HG02884 (cell line): ENCODE measurements around the gene NDUFA5.
"Not testable (repeated sequence)": the region's sequence is repeated elsewhere in the genome, so short reads cannot be mapped to it uniquely, and the experiment has no call there.

Source experiments
- ATAC-seq: cut with Tn5 transposase; IDR thresholded peaks from one replicate; pipeline ENCODE4 v1.9.1; 2021; ENCODE audit warnings: mild to moderate bottlenecking, moderate library complexity; ENCODE audit not compliant: unreplicated experiment

NDUFA5 gene

DNA sequence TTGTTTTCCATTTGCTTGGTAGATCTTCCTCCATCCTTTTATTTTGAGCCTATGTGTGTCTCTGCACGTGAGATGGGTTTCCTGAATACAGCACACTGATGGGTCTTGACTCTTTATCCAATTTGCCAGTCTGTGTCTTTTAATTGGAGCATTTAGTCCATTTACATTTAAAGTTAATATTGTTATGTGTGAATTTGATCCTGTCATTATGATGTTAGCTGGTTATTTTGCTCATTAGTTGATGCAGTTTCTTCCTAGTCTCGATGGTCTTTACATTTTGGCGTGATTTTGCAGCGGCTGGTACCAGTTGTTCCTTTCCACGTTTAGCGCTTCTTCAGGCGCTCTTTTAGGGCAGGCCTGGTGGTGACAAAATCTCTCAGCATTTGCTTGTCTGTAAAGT is 31.1 kb downstream of the NDUFA5 start:
- not testable (repeated sequence) for ATAC-seq

DNA sequence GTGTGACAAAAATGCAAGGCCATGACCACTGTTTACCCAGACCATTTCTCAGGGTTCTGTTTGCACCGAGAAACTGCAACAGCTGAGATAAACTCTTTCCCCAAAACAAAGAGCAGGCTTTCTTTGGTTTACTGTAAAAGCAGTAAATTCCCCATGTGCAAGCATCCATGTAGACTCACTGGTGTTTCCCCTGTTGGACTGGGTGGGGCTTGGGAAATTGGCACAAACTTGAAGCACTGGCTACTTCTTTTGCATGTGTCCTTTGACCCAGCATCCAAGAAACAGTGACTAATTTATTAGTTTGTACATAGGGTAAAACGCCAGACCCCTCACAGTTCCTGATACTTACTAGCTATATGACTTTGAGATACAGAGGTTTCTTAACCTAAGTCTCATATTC is 35.6 kb downstream of the NDUFA5 start:
- ATAC-seq: no peak

DNA sequence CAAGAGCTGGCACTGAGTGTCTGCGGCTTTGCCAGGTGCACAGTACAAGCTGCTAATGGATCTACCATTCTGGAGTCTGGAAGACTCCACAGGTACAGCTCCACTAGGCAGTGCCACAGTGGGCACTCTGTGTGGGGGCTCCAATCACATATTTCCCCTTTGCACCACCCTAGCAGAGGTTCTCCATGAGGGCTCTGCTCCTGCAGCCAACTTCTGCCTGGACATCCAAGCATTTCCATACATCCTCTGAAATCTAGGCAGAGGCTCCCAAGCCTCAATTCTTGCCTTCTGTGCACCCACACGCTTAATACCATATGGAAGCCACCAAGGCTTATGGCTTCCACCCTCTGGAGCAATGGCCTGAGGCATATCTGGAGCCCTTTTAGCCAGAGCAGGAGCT is 52.4 kb downstream of the NDUFA5 start:
- no peak for ATAC-seq

DNA sequence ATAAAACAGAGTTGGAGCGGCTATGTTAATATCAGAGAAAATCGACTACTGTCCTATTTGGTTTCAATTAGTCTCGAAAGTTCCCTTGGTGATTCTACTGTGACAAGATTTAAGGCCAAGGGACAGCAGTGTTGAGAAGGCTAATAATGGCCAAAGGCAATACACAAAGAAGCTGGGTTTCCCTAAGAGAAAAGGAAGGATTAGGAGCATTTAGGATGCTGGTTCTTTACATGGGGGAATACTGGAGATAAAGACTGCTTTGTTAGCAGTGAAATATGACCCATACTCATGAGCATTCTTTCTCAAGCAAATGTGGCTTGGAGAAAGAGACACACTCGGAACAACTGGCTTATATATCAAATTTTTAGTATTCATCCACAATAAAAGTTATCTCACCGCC is 55.4 kb downstream of the NDUFA5 start:
- ATAC-seq: no peak

- no peak for ATAC-seq
Measured at GRCh38 chr7:123500878-123501489, 56.6 kb downstream of the NDUFA5 start.

DNA sequence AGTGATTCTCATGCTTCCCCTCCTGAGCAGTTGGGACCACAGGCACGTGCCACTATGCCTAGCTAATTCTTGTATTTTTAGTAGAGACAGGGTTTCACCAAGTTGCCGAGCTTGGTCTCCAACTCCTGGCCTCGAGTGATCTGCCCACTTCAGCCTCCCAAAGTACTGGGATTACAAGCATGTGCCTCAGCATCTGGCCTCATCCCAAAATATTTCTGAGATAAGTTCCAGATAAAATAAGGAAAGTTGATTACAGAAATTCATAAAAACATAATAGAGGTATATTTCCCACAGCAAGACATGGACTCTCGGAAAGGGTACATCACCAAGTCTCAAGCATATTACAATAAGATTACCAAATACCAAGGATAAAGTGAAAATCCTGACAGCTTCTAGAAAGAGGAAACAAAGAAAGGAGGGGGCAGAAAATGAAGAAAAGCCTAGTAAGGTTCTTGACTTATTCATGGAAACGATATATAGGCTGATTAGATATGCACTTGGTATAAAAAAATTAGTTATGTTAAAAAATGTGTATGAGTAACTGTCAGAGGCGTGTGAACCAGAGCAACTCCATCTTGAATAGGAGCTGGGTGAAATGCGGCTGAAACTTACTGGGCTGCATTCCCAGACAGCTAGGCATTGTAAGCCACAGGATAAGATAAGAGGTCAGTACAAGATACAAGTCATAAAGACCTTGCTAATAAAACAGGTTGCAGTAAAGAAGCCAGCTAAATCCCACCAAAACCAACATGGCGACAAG is 58.2 kb downstream of the NDUFA5 start:
- ATAC-seq: no peak

DNA sequence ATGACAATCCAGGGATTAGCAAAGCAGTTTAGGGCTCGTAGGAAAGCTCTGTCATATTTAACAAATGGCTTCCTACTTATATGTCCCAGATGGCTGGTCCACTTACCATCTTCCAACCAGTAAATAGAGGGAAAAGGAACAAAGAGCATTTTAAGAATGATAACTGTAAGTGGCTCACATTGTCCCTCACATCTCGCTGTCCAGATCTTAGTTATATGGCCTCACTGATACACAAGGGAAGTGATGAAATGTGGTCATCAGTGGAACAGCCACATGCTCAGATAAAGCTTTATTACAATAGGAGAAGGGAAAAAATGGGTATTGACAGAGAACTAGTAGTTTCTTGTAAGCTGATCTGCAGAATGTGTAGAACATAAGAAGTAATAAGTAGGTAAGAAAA is 59.0 kb downstream of the NDUFA5 start:
- no peak for ATAC-seq

DNA sequence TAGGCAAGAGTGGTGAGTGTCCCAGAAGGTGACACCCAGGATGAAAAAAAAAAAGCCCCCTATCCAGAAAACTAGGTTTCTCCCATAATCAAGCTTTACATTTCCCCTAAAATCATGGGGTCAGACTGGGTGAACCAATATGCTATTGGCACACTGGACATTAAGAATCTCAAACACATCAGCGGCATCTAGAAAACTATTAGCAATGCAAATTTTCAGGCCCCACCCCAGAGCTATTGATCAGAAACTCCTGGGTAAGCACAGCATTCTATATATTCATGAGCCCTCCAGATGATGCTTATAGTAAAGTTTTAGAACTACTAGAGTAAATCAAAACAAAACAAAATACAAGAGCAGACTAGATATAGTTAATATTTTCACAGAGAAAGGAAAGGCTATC is 59.6 kb downstream of the NDUFA5 start:
- no peak for ATAC-seq

GRCh38 chr7:123494193-123494796 is 63.3 kb downstream of the NDUFA5 start:
- ATAC-seq: peak; percentile 63

- peak; percentile 63 for ATAC-seq
Measured at GRCh38 chr7:123492485-123492884, 65.1 kb downstream of the NDUFA5 start.
